ENCODE results near the gene RAB3GAP2. TPM values are rescaled to one million over a fixed set of nuclear protein-coding genes. Genes with fewer than 3 reads are reported as not detected.
"Not testable (repeated sequence)": the region's sequence is repeated elsewhere in the genome, so short reads cannot be mapped to it uniquely, and the experiment has no call there.

Gene RAB3GAP2
- total and polyA plus RNA-seq, 4 experiments from 2014 or later, result 24.1 to 44.9 (median 37.8) TPM

GRCh38 chr1:220241072-220241663 is 31.1 kb downstream of the RAB3GAP2 start:
- Mint-ChIP-seq H3K4me3 (peak overlapping the region in 2 of 8 donors; percentile 38 to 43), H3K27ac (peak overlapping the region in 1 of 7 donors; percentile 57), H3K4me1 (peaks cover 34 to 47% (median 40%) of the 10 kb centered on the region in 4 donors), H3K36me3 (peaks cover 14 to 28% of the 10 kb centered on the region in 2 donors), H3K9me3 (peaks cover 0 to 7% (median 3%) of the 10 kb centered on the region in 8 donors), H3K27me3 (no peaks in the 10 kb centered on the region)
- H3K4me1 ChIP-seq (ENCODE audit: insufficient read depth, low read length), result peaks cover 19% of the 10 kb centered on the region
- H3K4me3 ChIP-seq (ENCODE audit: low read length in 2 of 2), result no peak overlapping the region
- ChIA-PET POLR2A (ENCODE audit: partially characterized antibody) (no interaction called here), CTCF (ENCODE audit: partially characterized antibody) (interaction anchor here (1.0 kb wide), 1 partner anchor 12 kb away, joined by 3 read pairs; no protein-coding TSS in a partner anchor)
- intact Hi-C loops (cut with micrococcal nuclease), result no loop called here
- H3K9me3 ChIP-seq (ENCODE audit: control insufficient read depth in 1 of 2, low read length in 2 of 2), result no peaks in the 10 kb centered on the region
- no peak overlapping the region for H3K27ac ChIP-seq (ENCODE audit: low read depth, low read length)
- H3K36me3 ChIP-seq (ENCODE audit: insufficient read depth, low read length), result no peaks in the 10 kb centered on the region
- no peak for DNase-seq
- H3K27me3 ChIP-seq (ENCODE audit: insufficient read depth, low read length), result no peaks in the 10 kb centered on the region

GRCh38 chr1:220239966-220240365 is 32.3 kb downstream of the RAB3GAP2 start:
- Histone ChIP-seq H3K27me3 (ENCODE audit: insufficient read depth, low read length) (no peaks in the 10 kb centered on the region), H3K9me3 (ENCODE audit: control insufficient read depth in 1 of 2, low read length in 2 of 2) (no peaks in the 10 kb centered on the region), H3K4me1 (ENCODE audit: insufficient read depth, low read length) (peaks cover 19% of the 10 kb centered on the region), H3K27ac (ENCODE audit: low read depth, low read length) (no peak overlapping the region), H3K4me3 (ENCODE audit: low read length in 2 of 2) (no peak overlapping the region), H3K36me3 (ENCODE audit: insufficient read depth, low read length) (no peaks in the 10 kb centered on the region)
- intact Hi-C loops (cut with micrococcal nuclease), result no loop called here
- no peak for DNase-seq
- CTCF ChIA-PET (ENCODE audit: partially characterized antibody), result no interaction called here
- no peak overlapping the region for H3K27ac Mint-ChIP-seq
- H3K36me3 Mint-ChIP-seq, result peaks cover 11 to 23% of the 10 kb centered on the region in 2 donors
- peaks cover 33 to 48% (median 41%) of the 10 kb centered on the region in 4 donors for H3K4me1 Mint-ChIP-seq
- peaks cover 0 to 4% (median under 1%) of the 10 kb centered on the region in 8 donors for H3K9me3 Mint-ChIP-seq
- POLR2A ChIA-PET (ENCODE audit: partially characterized antibody), result interaction anchor here (0.6 to 1.2 kb wide), 2 partner anchors 9 to 10 kb away, joined by 3 read pairs; no protein-coding TSS in a partner anchor
- no peak overlapping the region for H3K4me3 Mint-ChIP-seq
- H3K27me3 Mint-ChIP-seq, result no peaks in the 10 kb centered on the region

- Histone ChIP-seq H3K27ac (ENCODE audit: low read depth, low read length) (no peak overlapping the region), H3K27me3 (ENCODE audit: insufficient read depth, low read length) (no peaks in the 10 kb centered on the region), H3K9me3 (ENCODE audit: control insufficient read depth in 1 of 2, low read length in 2 of 2) (no peaks in the 10 kb centered on the region), H3K36me3 (ENCODE audit: insufficient read depth, low read length) (no peaks in the 10 kb centered on the region), H3K4me1 (ENCODE audit: insufficient read depth, low read length) (peaks cover 19% of the 10 kb centered on the region), H3K4me3 (ENCODE audit: low read length in 2 of 2) (no peak overlapping the region)
- ChIA-PET POLR2A (ENCODE audit: partially characterized antibody) (interaction anchor here (1.2 kb wide), 1 partner anchor 9 kb away, joined by 3 read pairs; no protein-coding TSS in a partner anchor), CTCF (ENCODE audit: partially characterized antibody) (interaction anchor here (0.7 kb wide), 1 partner anchor 44 kb away, joined by 3 read pairs; no protein-coding TSS in a partner anchor)
- Mint-ChIP-seq H3K9me3 (peaks cover 0 to 2% (median 0%) of the 10 kb centered on the region in 8 donors), H3K27me3 (no peaks in the 10 kb centered on the region), H3K4me3 (no peak overlapping the region), H3K4me1 (peaks cover 28 to 45% (median 39%) of the 10 kb centered on the region in 4 donors), H3K36me3 (peaks cover 8 to 16% of the 10 kb centered on the region in 2 donors), H3K27ac (no peak overlapping the region)
- DNase-seq, result no peak
- intact Hi-C loops (cut with micrococcal nuclease), result no loop called here
Observed at GRCh38 chr1:220239213-220239612, 33.0 kb downstream of the RAB3GAP2 start.

GRCh38 chr1:220236278-220236677 is 36.0 kb downstream of the RAB3GAP2 start:
- H3K4me1 ChIP-seq (ENCODE audit: insufficient read depth, low read length); H3K27ac ChIP-seq (ENCODE audit: low read depth, low read length); H3K4me3 Mint-ChIP-seq; H3K4me3 ChIP-seq (ENCODE audit: low read length in 2 of 2); H3K27me3 ChIP-seq (ENCODE audit: insufficient read depth, low read length); DNase-seq; intact Hi-C loops (cut with micrococcal nuclease); H3K9me3 Mint-ChIP-seq; H3K27ac Mint-ChIP-seq; H3K36me3 ChIP-seq (ENCODE audit: insufficient read depth, low read length); H3K27me3 Mint-ChIP-seq; H3K9me3 ChIP-seq (ENCODE audit: control insufficient read depth in 1 of 2, low read length in 2 of 2); POLR2A ChIA-PET (ENCODE audit: partially characterized antibody): not testable (repeated sequence)
- CTCF ChIA-PET (ENCODE audit: partially characterized antibody), result interaction anchor here (1.3 kb wide), 1 partner anchor 16 kb away, joined by 3 read pairs; no protein-coding TSS in a partner anchor
- Mint-ChIP-seq H3K4me1 (peaks cover 16 to 24% (median 22%) of the 10 kb centered on the region in 4 donors), H3K36me3 (peaks cover 18 to 21% of the 10 kb centered on the region in 2 donors)

GRCh38 chr1:220235462-220235861 is 36.8 kb downstream of the RAB3GAP2 start:
- Mint-ChIP-seq H3K4me1 (peaks cover 16 to 27% (median 20%) of the 10 kb centered on the region in 4 donors), H3K27me3 (no peaks in the 10 kb centered on the region), H3K36me3 (peaks cover 24 to 30% of the 10 kb centered on the region in 2 donors), H3K27ac (peak overlapping the region in 2 of 7 donors; percentile 0 to 10), H3K4me3 (no peak overlapping the region), H3K9me3 (no peaks in the 10 kb centered on the region)
- Histone ChIP-seq H3K27ac (ENCODE audit: low read depth, low read length) (no peak overlapping the region), H3K4me3 (ENCODE audit: low read length in 2 of 2) (no peak overlapping the region), H3K9me3 (ENCODE audit: control insufficient read depth in 1 of 2, low read length in 2 of 2) (no peaks in the 10 kb centered on the region), H3K4me1 (ENCODE audit: insufficient read depth, low read length) (no peaks in the 10 kb centered on the region), H3K36me3 (ENCODE audit: insufficient read depth, low read length) (no peaks in the 10 kb centered on the region), H3K27me3 (ENCODE audit: insufficient read depth, low read length) (no peaks in the 10 kb centered on the region)
- intact Hi-C loops (cut with micrococcal nuclease), result no loop called here
- ChIA-PET POLR2A (ENCODE audit: partially characterized antibody) (no interaction called here), CTCF (ENCODE audit: partially characterized antibody) (interaction anchor here (1.3 kb wide), 1 partner anchor 15 kb away, joined by 3 read pairs; no protein-coding TSS in a partner anchor)
- DNase-seq, result no peak

GRCh38 chr1:220233927-220234326 is 38.3 kb downstream of the RAB3GAP2 start:
- Mint-ChIP-seq H3K27me3 (no peaks in the 10 kb centered on the region), H3K27ac (no peak overlapping the region), H3K36me3 (peaks cover 30 to 36% of the 10 kb centered on the region in 2 donors), H3K4me1 (peaks cover 20 to 29% (median 23%) of the 10 kb centered on the region in 4 donors), H3K4me3 (no peak overlapping the region), H3K9me3 (no peaks in the 10 kb centered on the region)
- H3K9me3 ChIP-seq (ENCODE audit: control insufficient read depth in 1 of 2, low read length in 2 of 2), result no peaks in the 10 kb centered on the region
- intact Hi-C loops (cut with micrococcal nuclease), result no loop called here
- no peak overlapping the region for H3K27ac ChIP-seq (ENCODE audit: low read depth, low read length)
- no peak overlapping the region for H3K4me3 ChIP-seq (ENCODE audit: low read length in 2 of 2)
- H3K4me1 ChIP-seq (ENCODE audit: insufficient read depth, low read length), result no peaks in the 10 kb centered on the region
- POLR2A ChIA-PET (ENCODE audit: partially characterized antibody), result no interaction called here
- DNase-seq, result no peak
- no peaks in the 10 kb centered on the region for H3K27me3 ChIP-seq (ENCODE audit: insufficient read depth, low read length)
- CTCF ChIA-PET (ENCODE audit: partially characterized antibody), result no interaction called here
- H3K36me3 ChIP-seq (ENCODE audit: insufficient read depth, low read length), result no peaks in the 10 kb centered on the region

GRCh38 chr1:220229771-220230170 is 42.5 kb downstream of the RAB3GAP2 start:
- Mint-ChIP-seq H3K9me3 (peaks cover 0 to 3% (median 0%) of the 10 kb centered on the region in 8 donors), H3K4me1 (peaks cover 38 to 56% (median 48%) of the 10 kb centered on the region in 4 donors), H3K36me3 (peaks cover 53 to 58% of the 10 kb centered on the region in 2 donors), H3K27ac (peak overlapping the region in 1 of 7 donors; percentile 17), H3K27me3 (no peaks in the 10 kb centered on the region), H3K4me3 (no peak overlapping the region)
- intact Hi-C loops (cut with micrococcal nuclease), result no loop called here
- H3K4me1 ChIP-seq (ENCODE audit: insufficient read depth, low read length), result peaks cover 11% of the 10 kb centered on the region
- no peaks in the 10 kb centered on the region for H3K36me3 ChIP-seq (ENCODE audit: insufficient read depth, low read length)
- H3K9me3 ChIP-seq (ENCODE audit: control insufficient read depth in 1 of 2, low read length in 2 of 2), result no peaks in the 10 kb centered on the region
- ChIA-PET POLR2A (ENCODE audit: partially characterized antibody) (interaction anchor here (0.9 to 1.2 kb wide), 2 partner anchors 8 to 10 kb away, joined by 3 read pairs; no protein-coding TSS in a partner anchor), CTCF (ENCODE audit: partially characterized antibody) (interaction anchor here (1.0 to 1.6 kb wide), 4 partner anchors 11 to 66 kb away, joined by 3 to 7 read pairs (median 3); no protein-coding TSS in a partner anchor)
- H3K27me3 ChIP-seq (ENCODE audit: insufficient read depth, low read length), result no peaks in the 10 kb centered on the region
- no peak for DNase-seq
- no peak overlapping the region for H3K27ac ChIP-seq (ENCODE audit: low read depth, low read length)
- no peak overlapping the region for H3K4me3 ChIP-seq (ENCODE audit: low read length in 2 of 2)

All from CD4-positive, alpha-beta memory T cell (primary cell).